ENCODE results near the gene LRRC7.

The LRRC7 gene

DNA sequence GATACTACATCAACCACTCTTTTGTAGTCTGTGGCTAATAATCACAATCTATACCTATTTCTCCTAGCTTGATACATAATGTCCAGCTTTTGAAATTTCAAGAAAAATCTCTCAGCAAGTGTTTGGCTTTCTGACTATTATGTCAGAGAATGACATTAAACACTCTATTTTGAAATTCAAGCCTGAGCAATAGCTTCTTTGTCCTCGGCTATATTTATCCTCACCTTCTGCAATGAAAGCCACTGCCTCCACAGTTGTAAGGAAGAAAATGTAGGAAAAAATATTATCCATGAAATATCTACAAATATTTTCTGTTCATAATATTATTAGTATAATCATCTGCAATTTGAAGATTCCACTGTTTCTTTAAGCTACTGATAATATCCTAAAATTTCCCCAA lies 22.1 kb downstream of the LRRC7 start:
- no peak for DNase-seq (ENCODE audit: low read depth in 2 of 2)

- DNase-seq (ENCODE audit: low read depth in 2 of 2): no peak
These were observed 24.6 kb downstream of the LRRC7 start for GRCh38 chr1:69592341-69592740.

GRCh38 chr1:69595486-69595885 lies 27.8 kb downstream of the LRRC7 start:
- DNase-seq (ENCODE audit: low read depth in 2 of 2): no peak

- no peak for DNase-seq (ENCODE audit: low read depth in 2 of 2)
These were observed 43.6 kb downstream of the LRRC7 start for GRCh38 chr1:69611316-69611715.

DNA sequence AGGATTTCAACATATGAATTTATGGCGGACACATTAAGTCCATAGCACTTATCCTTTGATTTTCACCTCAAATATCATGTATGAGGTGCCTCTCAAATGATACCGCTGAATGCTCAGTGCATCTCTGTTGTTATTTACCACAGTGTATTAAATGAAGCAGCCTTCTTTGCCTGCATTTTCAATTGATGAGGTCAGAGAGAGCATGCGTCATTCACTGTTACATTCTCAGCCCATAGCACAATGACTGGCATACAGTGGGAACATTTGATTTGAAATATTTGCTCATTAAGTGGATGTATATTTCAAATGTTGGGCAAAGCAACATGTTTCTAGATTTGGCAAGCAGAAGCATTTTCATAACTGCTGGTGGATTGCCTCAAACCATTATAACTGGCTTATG lies 45.7 kb downstream of the LRRC7 start:
- no peak for DNase-seq (ENCODE audit: low read depth in 2 of 2)

GRCh38 chr1:69638673-69639072 lies 71.0 kb downstream of the LRRC7 start:
- DNase-seq (ENCODE audit: low read depth in 2 of 2): no peak

DNA sequence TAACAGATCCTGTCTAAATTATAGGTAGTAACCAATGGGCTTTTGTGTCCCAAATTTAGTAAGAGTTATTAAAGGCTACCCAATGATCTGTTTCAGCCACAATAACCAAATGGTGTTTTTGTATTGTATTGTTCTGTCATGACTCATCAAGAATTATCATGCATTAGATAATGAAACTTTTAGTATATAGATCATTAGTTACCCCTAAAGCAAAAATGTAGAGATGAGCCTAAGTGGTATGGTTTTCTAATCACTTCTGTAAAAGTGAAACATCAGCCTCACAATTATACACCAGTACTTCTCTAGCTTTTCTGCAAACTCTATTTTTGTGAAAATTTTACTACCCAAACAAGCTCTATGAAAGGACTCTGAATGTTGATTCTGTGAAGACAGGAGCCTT lies 71.4 kb downstream of the LRRC7 start:
- no peak for DNase-seq (ENCODE audit: low read depth in 2 of 2)

GRCh38 chr1:69643266-69643665 lies 75.5 kb downstream of the LRRC7 start:
- no peak for DNase-seq (ENCODE audit: low read depth in 2 of 2)

- no peak for DNase-seq (ENCODE audit: low read depth in 2 of 2)
These were observed 77.8 kb downstream of the LRRC7 start for GRCh38 chr1:69645477-69645876.

- no peak for DNase-seq (ENCODE audit: low read depth in 2 of 2)
These were observed 80.8 kb downstream of the LRRC7 start for GRCh38 chr1:69648486-69648885.

DNA sequence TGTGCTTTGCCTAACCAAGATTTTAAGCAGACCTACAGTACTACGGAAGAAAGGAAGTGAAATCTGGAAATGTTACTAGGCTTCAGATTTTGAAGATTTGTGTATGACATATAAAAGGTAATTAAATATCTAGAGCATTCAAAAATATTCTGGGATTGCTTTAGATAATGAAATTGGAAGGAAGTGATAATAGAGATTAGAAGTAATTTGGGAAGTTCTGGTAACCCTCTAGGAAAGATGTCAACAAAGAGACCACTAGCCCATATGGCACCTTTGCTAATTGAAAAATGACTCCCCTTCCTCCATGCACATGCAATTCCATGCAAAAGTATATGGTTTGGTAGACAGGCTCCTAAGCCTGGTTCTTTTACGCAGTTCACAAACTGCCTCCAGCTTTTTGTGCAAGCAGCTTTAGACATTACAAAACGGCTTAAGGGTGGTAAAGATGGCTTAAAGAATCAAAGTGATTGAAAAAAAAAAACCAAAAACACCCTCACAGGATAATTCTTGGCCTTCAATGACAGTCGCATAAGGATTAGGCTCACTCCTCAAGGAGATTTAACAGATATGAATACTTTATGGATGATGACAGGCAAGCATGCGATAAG lies 81.8 kb downstream of the LRRC7 start:
- no peak for DNase-seq (ENCODE audit: low read depth in 2 of 2)

- DNase-seq (ENCODE audit: low read depth in 2 of 2): no peak
These were observed 83.1 kb downstream of the LRRC7 start for GRCh38 chr1:69650779-69651178.

DNA sequence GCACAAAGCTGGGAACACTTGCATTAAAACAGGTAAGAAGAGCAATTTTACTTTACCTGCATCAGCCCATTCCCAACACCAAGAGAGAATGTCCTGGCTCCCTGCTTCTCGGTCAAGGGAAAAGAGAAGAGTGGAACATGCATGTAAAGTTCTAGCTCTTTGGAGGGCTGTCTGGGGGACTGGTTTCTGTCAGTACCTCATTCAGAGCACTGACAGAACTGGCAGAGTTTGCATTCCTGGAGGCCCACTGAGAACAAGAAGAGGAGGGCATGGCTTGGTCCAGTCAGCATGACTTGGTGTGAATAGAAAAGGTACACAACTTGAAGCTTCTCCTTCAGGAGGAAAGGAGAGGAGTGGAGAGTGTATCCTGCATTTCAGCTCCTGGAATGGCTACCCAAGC lies 83.9 kb downstream of the LRRC7 start:
- DNase-seq (ENCODE audit: low read depth in 2 of 2): no peak

- no peak for DNase-seq (ENCODE audit: low read depth in 2 of 2)
These were observed 90.2 kb downstream of the LRRC7 start for GRCh38 chr1:69657971-69658370.

GRCh38 chr1:69661686-69662085 lies 94.0 kb downstream of the LRRC7 start:
- no peak for DNase-seq (ENCODE audit: low read depth in 2 of 2)

DNA sequence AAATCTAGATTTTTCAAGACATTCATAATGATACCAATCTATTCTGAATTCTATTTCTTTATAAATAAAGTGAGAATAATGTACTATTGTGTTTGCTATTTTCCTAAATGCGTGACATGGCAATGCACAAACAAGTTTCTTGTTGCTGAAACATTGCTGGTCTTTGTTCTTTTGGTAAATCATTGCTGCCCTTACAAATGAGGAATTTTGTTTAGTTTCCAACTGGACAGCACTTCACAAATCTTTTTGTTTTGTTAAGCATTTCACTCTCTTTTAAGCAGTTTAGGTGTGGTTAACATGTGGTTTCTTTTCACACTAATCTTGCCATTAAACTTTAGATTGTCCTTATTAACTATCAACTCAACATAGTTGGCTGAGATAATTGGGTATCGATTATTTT lies 94.6 kb downstream of the LRRC7 start:
- no peak for DNase-seq (ENCODE audit: low read depth in 2 of 2)

- no peak for DNase-seq (ENCODE audit: low read depth in 2 of 2)
These were observed 103.8 kb downstream of the LRRC7 start for GRCh38 chr1:69671363-69672010.

DNA sequence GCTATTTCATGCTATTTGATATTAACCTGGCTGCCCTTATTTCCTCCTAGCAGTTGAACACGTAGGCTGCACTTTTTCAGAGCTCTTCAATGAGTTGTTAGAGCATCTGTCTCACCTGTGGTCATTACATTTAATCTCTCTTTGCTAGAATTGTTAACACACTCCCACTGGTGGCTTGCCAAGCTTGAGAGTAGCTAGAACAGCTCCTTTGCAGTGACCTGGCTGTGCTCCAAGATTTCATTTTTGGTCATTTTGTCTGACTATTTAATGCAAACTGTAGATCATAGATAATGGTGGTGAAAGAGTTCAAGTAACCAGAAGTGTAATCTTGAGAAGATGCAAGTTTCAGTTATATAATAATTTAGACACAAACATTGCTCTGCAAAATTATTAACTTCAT lies 105.6 kb downstream of the LRRC7 start:
- no peak for DNase-seq (ENCODE audit: low read depth in 2 of 2)

DNA sequence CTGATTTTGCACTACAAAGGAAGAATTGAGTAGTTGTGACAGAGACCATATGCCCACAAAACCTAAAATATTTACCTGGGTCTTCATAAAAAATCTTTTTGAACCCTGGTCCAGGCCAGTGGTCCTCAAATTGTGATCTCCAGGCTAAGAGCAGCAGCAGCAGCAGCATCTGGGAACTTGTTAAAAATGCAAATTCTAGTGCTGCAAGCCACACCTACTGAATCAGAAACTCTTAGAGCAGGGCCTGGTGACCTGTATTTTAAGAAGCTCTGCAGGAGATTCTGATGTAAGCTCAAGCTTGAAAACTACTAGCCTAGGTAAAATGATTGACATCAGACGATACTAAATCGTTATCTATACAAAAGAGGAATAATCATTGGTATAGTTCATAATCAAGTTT lies 112.2 kb downstream of the LRRC7 start:
- no peak for DNase-seq (ENCODE audit: low read depth in 2 of 2)

DNA sequence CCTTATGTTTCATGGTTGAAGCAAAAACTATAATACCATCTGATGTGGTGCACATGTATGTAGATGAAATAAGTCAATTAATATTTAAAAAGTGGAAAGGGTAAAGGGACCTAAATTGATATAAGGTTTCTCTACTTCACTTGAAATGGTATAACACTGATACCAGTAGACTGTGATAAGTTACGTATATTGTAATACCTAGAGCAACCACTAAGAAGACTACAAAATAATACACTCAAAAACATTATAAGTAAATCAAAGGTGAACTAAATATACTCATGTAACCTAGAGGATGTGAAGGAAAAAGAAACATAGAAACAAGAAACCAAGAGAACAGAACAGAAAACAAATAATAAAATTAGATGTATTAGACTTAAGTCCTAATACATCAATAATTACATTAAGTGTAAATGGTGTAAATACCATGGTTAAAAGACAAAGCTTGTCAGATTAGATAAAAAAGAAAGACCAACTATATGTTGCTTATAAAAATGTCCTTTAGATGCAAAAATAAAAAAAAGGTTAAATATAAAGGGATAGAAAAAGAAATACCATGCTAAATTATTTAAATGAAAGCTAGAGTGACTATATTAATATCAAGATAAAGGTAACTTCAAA lies 118.8 kb downstream of the LRRC7 start:
- DNase-seq (ENCODE audit: low read depth in 2 of 2): no peak

DNA sequence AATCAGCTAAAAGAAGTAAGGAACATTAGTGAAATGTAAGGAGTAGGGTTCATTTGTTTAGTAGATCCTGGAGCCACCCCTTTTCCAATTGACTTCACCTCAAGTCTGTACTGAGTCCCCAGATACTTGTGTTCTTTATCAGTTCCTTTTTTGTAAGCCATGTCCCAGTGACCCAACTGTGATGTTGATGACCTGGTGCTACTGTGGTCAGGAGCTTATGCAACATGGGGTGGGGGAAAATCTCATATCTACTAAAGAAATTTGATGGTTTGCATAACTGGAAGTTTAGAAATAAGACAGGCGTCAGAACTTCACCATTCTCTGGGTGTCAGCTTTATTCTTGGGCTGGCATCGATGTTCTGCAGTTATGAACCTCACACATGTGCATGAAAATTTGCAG lies 120.5 kb downstream of the LRRC7 start:
- no peak for DNase-seq (ENCODE audit: low read depth in 2 of 2)

DNA sequence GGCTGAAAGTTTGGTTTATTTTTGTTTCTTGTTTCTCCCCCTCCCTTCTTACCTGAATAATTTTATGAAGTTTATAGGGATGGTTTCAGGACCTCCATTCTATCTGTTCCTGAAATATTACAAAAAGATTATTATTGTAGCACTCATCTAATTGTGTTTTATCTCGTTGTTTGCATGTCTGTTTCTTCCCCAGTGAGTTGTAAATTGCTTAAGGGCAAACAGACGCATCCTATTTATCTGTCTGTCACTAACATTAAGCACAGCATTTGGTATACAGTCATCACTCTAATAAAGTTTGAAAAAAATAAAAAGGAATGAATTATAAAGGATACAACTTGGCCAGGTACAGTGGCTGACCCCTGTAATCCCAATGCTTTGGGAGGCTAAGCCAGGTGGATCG lies 123.5 kb downstream of the LRRC7 start:
- DNase-seq (ENCODE audit: low read depth in 2 of 2): no peak

DNA sequence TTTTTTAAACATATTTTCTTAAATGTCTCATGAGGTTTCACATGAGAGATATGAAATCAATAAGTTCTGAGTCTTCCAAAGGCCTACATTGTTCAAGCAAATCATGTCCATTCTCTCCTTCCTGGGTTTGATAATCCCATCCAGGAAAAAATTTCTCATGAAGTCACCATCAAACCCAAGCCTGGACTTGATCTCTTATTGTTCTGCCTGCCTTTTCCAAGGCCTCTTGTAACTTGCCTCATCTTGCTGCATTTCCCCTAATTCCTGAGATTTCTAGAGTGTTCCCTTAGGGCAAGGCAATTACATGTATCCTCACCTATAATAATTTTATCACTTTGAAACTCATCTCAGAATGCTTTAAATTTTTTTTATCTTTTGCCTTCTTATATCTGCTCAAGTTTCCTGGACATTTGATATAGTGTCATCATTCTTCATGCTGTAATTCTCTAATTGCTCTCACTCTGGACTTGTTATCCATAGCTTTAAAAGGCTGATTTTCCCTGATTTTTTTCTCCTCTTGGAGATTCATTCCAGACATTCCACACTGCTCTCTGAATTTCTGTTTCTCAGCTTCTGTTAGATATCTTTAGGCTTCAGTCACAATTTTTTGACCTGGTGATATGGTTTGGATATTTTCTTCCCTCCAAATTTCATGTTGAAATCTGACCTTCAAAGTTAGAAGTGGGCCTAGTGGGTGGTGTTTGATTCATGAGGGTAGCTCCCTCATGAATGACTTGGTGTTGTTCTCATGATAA lies 126.4 kb downstream of the LRRC7 start:
- no peak for DNase-seq (ENCODE audit: low read depth in 2 of 2)
